ENCODE measurements around the gene ZC2HC1B. TPM values are rescaled to one million over a fixed set of nuclear protein-coding genes. Genes with fewer than 3 reads are reported as not detected.

The ZC2HC1B gene
- total RNA-seq, 1 experiment from 2014 or later, result not detected

DNA sequence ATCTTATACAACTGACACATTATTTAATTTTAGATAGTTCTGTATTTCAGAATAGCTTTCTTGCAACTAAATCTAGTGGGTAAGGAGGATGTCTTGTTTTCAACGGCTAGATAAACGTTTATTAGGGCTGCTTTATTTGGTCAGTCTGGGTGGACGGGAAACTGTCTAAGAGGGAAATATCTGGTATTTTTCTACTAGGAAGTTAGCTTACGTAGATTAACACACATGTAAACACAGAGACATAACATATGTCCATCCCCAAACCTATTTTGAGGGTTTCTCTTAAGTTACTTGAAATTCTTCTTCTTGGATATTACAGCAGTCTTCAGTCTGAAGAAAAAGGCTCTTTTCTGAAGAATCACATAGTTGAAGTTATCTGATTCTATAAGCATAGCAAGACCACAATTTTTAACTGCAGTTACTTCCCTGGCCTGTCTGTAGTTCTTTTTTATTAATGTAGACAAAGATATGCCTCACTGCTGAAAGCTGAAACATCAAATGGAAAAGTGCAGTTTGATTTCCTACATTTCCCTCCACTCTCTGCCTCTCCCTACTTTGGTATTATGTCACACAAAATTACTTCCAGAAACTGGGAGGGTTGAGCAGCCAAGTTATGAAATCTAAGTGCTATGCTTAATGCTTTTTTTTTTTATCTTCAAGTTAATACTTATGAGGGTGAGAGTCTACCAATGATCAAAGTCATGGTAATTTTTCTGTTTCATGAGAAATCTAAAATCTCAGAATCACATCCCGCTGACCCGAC lies 106.4 kb downstream of the ZC2HC1B start:
- DNase-seq, result no peak
- H3K27me3 ChIP-seq (ENCODE audit: control insufficient read depth, insufficient read depth, low read length), result peaks cover 80% of the 10 kb centered on the region
- no peak overlapping the region for H3K4me3 ChIP-seq (ENCODE audit: insufficient read depth, low read depth, low read length)
- no peaks in the 10 kb centered on the region for H3K36me3 ChIP-seq (replicated peaks; ENCODE audit: control insufficient read depth, insufficient read depth, low read length)

DNA sequence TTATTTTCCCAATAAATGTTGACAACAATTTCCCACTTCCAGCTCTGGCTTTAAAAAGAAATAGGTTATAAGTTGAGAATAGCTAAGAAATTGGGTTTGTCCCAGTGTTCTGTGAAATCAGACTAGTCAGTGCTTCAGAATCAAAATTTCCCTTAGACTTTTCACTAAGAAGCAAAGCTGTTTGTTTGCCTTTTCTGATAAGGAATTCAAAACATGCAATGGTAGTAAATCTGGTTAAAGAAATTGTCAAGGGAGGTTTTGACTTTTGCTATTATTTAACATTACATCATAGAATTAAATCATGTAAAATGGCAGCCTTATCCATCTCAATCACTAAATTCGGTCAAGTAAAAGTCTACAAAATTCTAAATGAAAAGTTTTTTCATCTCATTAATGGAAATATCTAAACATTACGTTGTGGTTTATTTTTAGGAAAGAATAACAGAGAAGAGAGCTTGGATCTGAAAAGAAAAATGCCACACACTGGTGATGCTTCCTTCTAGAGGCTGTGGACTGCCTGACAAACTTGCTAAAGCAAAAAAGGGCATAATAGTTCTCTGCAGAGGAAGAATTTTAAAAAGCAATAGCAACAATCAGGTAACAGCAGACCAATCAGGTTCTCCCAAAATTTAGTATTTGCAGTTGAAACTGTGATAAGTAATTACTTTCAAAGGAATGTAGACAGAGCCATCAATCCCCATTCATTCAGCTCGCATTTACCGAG lies 107.4 kb downstream of the ZC2HC1B start:
- no peak overlapping the region for H3K4me3 ChIP-seq (ENCODE audit: insufficient read depth, low read depth, low read length)
- DNase-seq, result no peak
- H3K36me3 ChIP-seq (replicated peaks; ENCODE audit: control insufficient read depth, insufficient read depth, low read length), result no peaks in the 10 kb centered on the region
- peaks cover 73% of the 10 kb centered on the region for H3K27me3 ChIP-seq (ENCODE audit: control insufficient read depth, insufficient read depth, low read length)

DNA sequence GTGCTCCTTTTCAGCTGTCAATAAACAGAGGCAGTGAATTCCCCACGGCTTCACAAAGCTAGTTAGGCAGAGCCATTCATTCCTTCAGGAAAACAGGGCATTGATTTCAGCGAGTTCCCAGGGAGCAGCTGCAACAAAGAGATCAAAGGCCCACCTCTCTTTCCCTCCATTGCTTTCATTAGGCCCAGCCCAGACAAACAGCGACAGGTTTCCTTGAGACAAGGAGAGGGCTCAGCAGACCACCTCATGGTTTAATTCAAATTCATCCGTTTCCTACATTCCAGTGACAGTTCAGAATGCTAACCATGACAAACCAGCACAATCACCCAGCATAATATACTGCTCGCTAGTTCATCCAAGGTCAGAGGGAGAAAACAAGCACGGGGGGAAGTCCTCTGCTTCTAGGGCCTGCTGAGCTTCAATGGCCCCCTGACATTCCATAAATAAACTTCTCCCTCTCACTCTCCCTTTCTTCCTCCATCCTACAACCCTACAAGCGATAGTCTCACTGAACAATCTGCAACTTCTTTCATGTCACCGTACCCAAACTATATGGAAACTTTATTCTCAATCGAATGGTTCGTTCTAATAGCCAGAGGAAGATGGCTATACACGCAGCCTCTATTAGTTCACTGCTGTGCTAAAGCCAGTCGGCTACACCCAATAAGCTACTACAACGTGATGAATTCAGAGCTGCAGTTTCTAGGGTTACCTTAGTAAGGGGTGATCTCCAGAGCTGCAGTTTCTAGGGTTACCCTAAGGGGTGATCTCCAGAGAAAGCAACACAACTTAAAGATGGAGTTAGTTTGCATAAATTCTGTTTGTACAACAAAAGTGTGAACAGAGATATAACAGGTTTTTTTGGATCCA lies 109.1 kb downstream of the ZC2HC1B start:
- H3K36me3 ChIP-seq (replicated peaks; ENCODE audit: control insufficient read depth, insufficient read depth, low read length), result no peaks in the 10 kb centered on the region
- no peak overlapping the region for H3K4me3 ChIP-seq (ENCODE audit: insufficient read depth, low read depth, low read length)
- H3K27me3 ChIP-seq (ENCODE audit: control insufficient read depth, insufficient read depth, low read length), result peaks cover 56% of the 10 kb centered on the region
- peak; percentile 45 for DNase-seq

DNA sequence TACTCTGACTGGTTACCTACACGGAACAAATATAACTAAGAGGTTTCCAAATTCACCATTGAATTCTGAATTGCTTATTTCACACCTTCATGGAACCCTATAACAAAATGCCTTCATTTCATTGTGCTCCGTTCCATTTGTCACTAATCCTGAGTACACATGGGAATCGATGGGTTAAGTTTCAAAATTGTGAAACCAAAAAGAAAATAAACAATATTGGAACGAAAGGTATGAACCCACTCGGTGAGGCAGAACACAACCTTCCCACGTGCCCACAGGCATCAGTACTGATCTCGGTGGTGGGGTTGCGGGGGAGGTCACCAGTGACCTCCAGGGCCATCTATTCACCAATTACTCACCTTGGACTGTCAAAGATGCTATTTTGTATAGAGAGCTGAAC lies 109.8 kb downstream of the ZC2HC1B start:
- DNase-seq, result no peak
- H3K27me3 ChIP-seq (ENCODE audit: control insufficient read depth, insufficient read depth, low read length), result peaks cover 49% of the 10 kb centered on the region

DNA sequence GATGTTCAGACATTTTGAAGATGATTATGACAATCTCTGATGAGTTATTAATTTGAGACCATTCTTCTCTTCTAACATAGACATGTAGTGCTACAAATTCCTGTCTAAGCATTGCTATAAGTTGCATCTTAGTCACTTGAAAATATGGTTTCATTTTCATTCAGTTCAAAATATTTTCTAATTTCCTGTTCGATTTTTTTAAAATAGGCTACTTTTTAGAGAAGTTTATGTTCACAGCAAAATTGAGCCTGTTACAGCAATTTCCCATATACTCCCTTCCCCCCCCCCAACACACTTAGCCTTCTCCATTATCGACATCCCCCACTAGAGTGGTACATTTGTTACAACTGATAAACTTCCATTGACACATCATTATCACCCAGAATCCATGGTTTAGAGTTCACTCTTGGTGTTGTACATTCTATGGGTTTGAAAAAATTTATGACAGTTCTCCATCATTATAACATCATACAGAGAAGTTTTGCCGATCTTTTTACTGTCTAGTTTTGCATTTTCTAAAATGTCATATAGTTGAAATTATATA lies 112.6 kb downstream of the ZC2HC1B start:
- H3K27me3 ChIP-seq (ENCODE audit: control insufficient read depth, insufficient read depth, low read length), result peaks cover 21% of the 10 kb centered on the region

More for the DNA sequence above, 109.8 kb downstream of the ZC2HC1B start:
- no peak overlapping the region for H3K4me3 ChIP-seq (ENCODE audit: insufficient read depth, low read depth, low read length)
- H3K36me3 ChIP-seq (replicated peaks; ENCODE audit: control insufficient read depth, insufficient read depth, low read length), result no peaks in the 10 kb centered on the region

DNA sequence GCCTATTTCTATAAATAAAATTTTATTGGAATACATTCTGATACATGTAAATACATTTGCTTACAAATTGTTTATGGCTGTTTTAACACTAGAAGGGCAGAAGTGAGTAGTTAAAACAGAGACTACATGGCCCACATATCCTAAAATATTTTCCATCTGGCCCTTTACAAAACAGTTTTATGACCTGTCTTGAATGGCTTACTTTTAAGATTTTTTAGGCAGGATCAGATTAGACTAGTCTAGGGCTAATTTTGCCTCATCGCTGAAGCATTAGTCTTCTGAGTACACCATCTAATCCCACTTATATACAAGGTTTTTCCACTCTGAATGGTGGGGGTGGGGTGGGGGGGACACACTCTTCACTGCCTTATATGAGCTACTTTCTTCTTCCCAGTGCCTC lies 116.6 kb downstream of the ZC2HC1B start:
- no peaks in the 10 kb centered on the region for H3K36me3 ChIP-seq (replicated peaks; ENCODE audit: control insufficient read depth, insufficient read depth, low read length)
- H3K4me3 ChIP-seq (ENCODE audit: insufficient read depth, low read depth, low read length), result no peak overlapping the region
- no peak for DNase-seq
- H3K27me3 ChIP-seq (ENCODE audit: control insufficient read depth, insufficient read depth, low read length), result peaks cover 10% of the 10 kb centered on the region; the same call in 1 of the 2 replicates

More for the DNA sequence above, 112.6 kb downstream of the ZC2HC1B start:
- DNase-seq, result no peak
- H3K36me3 ChIP-seq (replicated peaks; ENCODE audit: control insufficient read depth, insufficient read depth, low read length), result no peaks in the 10 kb centered on the region
- no peak overlapping the region for H3K4me3 ChIP-seq (ENCODE audit: insufficient read depth, low read depth, low read length)

DNA sequence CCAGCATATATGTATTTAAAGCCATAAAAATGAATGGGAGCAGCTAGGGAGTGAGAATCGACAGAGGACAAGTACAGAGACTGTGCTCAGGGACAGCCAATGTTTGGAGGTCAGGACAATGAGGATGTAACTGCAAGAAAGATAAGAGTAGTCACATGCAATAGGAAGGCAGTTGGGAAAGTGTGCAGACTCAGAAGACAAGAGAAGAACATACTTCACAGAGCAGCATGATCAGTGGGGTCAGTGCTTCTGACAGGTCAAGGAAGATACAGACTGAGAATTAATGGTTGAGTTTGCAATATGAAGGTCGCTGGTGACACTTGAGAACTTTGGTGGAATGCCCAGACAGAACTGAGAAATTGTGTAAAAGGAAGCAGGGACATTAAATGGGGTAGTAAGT lies 118.7 kb downstream of the ZC2HC1B start:
- Histone ChIP-seq H3K36me3 (replicated peaks; ENCODE audit: control insufficient read depth, insufficient read depth, low read length) (no peaks in the 10 kb centered on the region), H3K4me3 (ENCODE audit: insufficient read depth, low read depth, low read length) (no peak overlapping the region), H3K27me3 (ENCODE audit: control insufficient read depth, insufficient read depth, low read length) (peaks cover 16% of the 10 kb centered on the region; the same call in 1 of the 2 replicates)
- DNase-seq, result no peak

DNA sequence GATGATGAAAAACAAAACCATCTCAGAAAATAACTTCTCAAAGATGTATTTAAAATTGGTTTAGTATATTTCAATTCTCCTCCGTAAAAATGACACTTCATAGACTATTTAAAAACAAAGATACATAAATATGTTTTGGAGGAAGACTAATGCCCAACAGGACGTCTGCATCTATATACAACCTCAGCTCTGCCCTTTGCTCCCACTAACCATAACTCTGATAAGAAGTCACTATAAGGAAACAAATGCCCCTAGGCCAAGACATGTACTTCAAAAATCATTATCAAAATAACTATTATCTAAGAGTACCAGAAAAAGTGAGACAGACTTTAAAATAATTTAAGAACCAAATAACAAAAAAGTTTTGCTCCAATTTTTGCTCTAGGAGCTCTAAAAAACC lies 120.4 kb downstream of the ZC2HC1B start:
- Histone ChIP-seq H3K36me3 (replicated peaks; ENCODE audit: control insufficient read depth, insufficient read depth, low read length) (no peaks in the 10 kb centered on the region), H3K4me3 (ENCODE audit: insufficient read depth, low read depth, low read length) (no peak overlapping the region), H3K27me3 (ENCODE audit: control insufficient read depth, insufficient read depth, low read length) (peaks cover 21% of the 10 kb centered on the region; the same call in 1 of the 2 replicates)
- no peak for DNase-seq

DNA sequence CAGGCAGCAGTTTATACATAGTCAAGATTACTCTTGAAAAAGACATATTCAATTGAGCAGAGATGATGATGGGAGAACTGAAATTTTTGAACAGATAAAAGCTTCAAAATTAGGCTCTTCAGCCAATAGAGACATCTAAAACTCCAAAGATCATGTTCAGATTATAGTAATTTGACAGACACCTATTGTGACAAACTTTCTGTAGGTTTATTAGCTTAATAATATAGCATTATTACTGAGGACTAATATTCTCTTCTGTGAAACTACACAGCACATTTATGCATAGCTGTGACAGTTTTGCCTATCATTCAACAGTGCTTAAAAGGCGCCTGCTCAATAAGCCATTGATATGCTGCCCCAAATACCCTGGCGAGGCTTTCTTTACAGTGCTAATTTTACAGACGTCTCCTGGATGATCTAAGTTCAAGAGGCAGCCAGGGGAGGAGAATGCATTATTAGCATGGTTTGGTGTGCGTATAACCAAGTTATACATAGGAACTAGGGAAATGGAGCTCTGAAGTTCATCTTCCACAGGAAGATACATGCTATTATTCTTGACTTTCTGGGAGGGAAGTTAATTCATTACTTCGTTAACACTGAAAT lies 122.3 kb downstream of the ZC2HC1B start:
- no peak overlapping the region for H3K4me3 ChIP-seq (ENCODE audit: insufficient read depth, low read depth, low read length)
- no peaks in the 10 kb centered on the region for H3K36me3 ChIP-seq (replicated peaks; ENCODE audit: control insufficient read depth, insufficient read depth, low read length)
- no peak for DNase-seq
- H3K27me3 ChIP-seq (ENCODE audit: control insufficient read depth, insufficient read depth, low read length), result peaks cover 21% of the 10 kb centered on the region; the same call in 1 of the 2 replicates

Other genes starting within 250 kb of the ZC2HC1B start
- gene PHACTR2, start 186.5 kb upstream of the ZC2HC1B start, total RNA-seq (2014; rRNA removed; shearing (Covaris generic)), result 35.1 and 38.4 TPM in 2 replicates
- gene LTV1, start 21.1 kb upstream of the ZC2HC1B start, total RNA-seq (2014; rRNA removed; shearing (Covaris generic)), result 18.8 and 25.3 TPM in 2 replicates
- 0.07 and 1.7 TPM in 2 replicates for gene PLAGL1, start 143.8 kb downstream of the ZC2HC1B start, total RNA-seq (2014; rRNA removed; shearing (Covaris generic))
- 129 and 171 TPM in 2 replicates for gene SF3B5, start 231.1 kb downstream of the ZC2HC1B start, total RNA-seq (2014; rRNA removed; shearing (Covaris generic))